ENCODE measurements around the gene LTA. TPM values are rescaled to one million over a fixed set of nuclear protein-coding genes. Genes with fewer than 3 reads are reported as not detected.
A peak's percentile ranks its signal among the peaks of the same experiment; 100 is the strongest.
"Not testable (repeated sequence)": the region's sequence is repeated elsewhere in the genome, so short reads cannot be mapped to it uniquely, and the experiment has no call there.

The LTA gene
- polyA plus RNA-seq, 6 donors from 2014 or later, result 6.6 to 26.0 (median 19.4) TPM

GRCh38 chr6:31590691-31591090 lies 18.6 kb downstream of the LTA start:
- H3K27me3 Mint-ChIP-seq, result not testable (repeated sequence)

GRCh38 chr6:31592396-31592771 lies 20.3 kb downstream of the LTA start:
- Mint-ChIP-seq H3K4me3 (peak overlapping the region; percentile 73 to 91 (median 84)), H3K36me3 (peaks cover 5 to 8% of the 10 kb centered on the region in 2 donors), H3K4me1 (peaks cover 45 to 92% (median 70%) of the 10 kb centered on the region in 3 donors), H3K9me3 (no peaks in the 10 kb centered on the region), H3K27me3 (no peaks in the 10 kb centered on the region), H3K27ac (peak overlapping the region; percentile 85 to 98 (median 95))
- no peak for DNase-seq
- peak in 1 of 2 donors; percentile 2 for ATAC-seq (ENCODE audit: low read depth in 2 of 2)

More at GRCh38 chr6:31590691-31591090, 18.6 kb downstream of the LTA start:
- Mint-ChIP-seq H3K27ac (peak overlapping the region in 2 of 6 donors; percentile 36 to 75), H3K4me3 (peak overlapping the region in 3 of 8 donors; percentile 36 to 65 (median 64)), H3K4me1 (peaks cover 55 to 95% (median 72%) of the 10 kb centered on the region in 3 donors)
- not testable (repeated sequence) for H3K9me3 Mint-ChIP-seq; H3K36me3 Mint-ChIP-seq; ATAC-seq (ENCODE audit: low read depth in 2 of 2); DNase-seq

- Mint-ChIP-seq H3K36me3 (no peaks in the 10 kb centered on the region), H3K4me1 (peaks cover 33 to 64% (median 51%) of the 10 kb centered on the region in 3 donors), H3K9me3 (no peaks in the 10 kb centered on the region), H3K27ac (peak overlapping the region in 5 of 6 donors; percentile 29 to 79 (median 54)), H3K27me3 (no peaks in the 10 kb centered on the region), H3K4me3 (peak overlapping the region; percentile 36 to 77 (median 60))
- peak; percentile 77 to 78 for ATAC-seq (ENCODE audit: low read depth in 2 of 2)
- DNase-seq, result peak; percentile 78
Observed at GRCh38 chr6:31597006-31597405, 24.9 kb downstream of the LTA start.

- ATAC-seq (ENCODE audit: low read depth in 2 of 2) (no peak), DNase-seq (no peak)
- H3K27me3 Mint-ChIP-seq, result peaks cover 0 to 5% (median 0%) of the 10 kb centered on the region in 3 donors
- H3K4me1 Mint-ChIP-seq, result peaks cover 0 to 6% (median 3%) of the 10 kb centered on the region in 3 donors
- no peaks in the 10 kb centered on the region for H3K9me3 Mint-ChIP-seq
- no peaks in the 10 kb centered on the region for H3K36me3 Mint-ChIP-seq
- H3K4me3 Mint-ChIP-seq, result no peak overlapping the region
- no peak overlapping the region for H3K27ac Mint-ChIP-seq
Observed at GRCh38 chr6:31607317-31607716, 35.2 kb downstream of the LTA start.

- H3K27me3 Mint-ChIP-seq, result no peaks in the 10 kb centered on the region
- no peaks in the 10 kb centered on the region for H3K9me3 Mint-ChIP-seq
- ATAC-seq (ENCODE audit: low read depth in 2 of 2) (no peak), DNase-seq (no peak)
- no peak overlapping the region for H3K4me3 Mint-ChIP-seq
- no peak overlapping the region for H3K27ac Mint-ChIP-seq
- H3K4me1 Mint-ChIP-seq, result peaks cover 10 to 13% (median 11%) of the 10 kb centered on the region in 3 donors
- H3K36me3 Mint-ChIP-seq, result no peaks in the 10 kb centered on the region
Observed at GRCh38 chr6:31609519-31610406, 37.7 kb downstream of the LTA start.

GRCh38 chr6:31610968-31611367 lies 38.9 kb downstream of the LTA start:
- no peak for ATAC-seq (ENCODE audit: low read depth in 2 of 2)
- H3K4me3 Mint-ChIP-seq, result no peak overlapping the region
- peak overlapping the region in 1 of 6 donors; percentile 56 for H3K27ac Mint-ChIP-seq
- H3K27me3 Mint-ChIP-seq, result no peaks in the 10 kb centered on the region
- peaks cover 22 to 25% (median 23%) of the 10 kb centered on the region in 3 donors for H3K4me1 Mint-ChIP-seq
- DNase-seq, result no peak
- H3K9me3 Mint-ChIP-seq, result no peaks in the 10 kb centered on the region
- no peaks in the 10 kb centered on the region for H3K36me3 Mint-ChIP-seq

GRCh38 chr6:31614075-31614619 lies 42.1 kb downstream of the LTA start:
- Mint-ChIP-seq H3K36me3 (no peaks in the 10 kb centered on the region), H3K9me3 (no peaks in the 10 kb centered on the region), H3K4me3 (peak overlapping the region in 4 of 8 donors; percentile 56 to 88 (median 80)), H3K27ac (peak overlapping the region in 5 of 6 donors; percentile 40 to 92 (median 58)), H3K27me3 (no peaks in the 10 kb centered on the region), H3K4me1 (peaks cover 29 to 34% (median 31%) of the 10 kb centered on the region in 3 donors)
- DNase-seq, result no peak
- ATAC-seq (ENCODE audit: low read depth in 2 of 2), result peak; percentile 72 to 73

GRCh38 chr6:31614684-31615578 lies 42.8 kb downstream of the LTA start, which contains the start of gene AIF1:
Gene AIF1, plus strand, starts transcription at chr6:31615234. Its CDS starts 96 bp downstream, at chr6:31615330.
- peak within 1 kb of the TSS; percentile 54 to 88 (median 68) for H3K4me3 Mint-ChIP-seq
- H3K9me3 Mint-ChIP-seq, result no peaks in the 10 kb centered on the region
- no peaks in the 10 kb centered on the region for H3K27me3 Mint-ChIP-seq
- DNase-seq, result no peak
- ATAC-seq (ENCODE audit: low read depth in 2 of 2), result peak; percentile 24 to 38
- H3K36me3 Mint-ChIP-seq, result no peaks in the 10 kb centered on the region
- H3K27ac Mint-ChIP-seq, result peak within 1 kb of the TSS; percentile 60 to 92 (median 86)
- H3K4me1 Mint-ChIP-seq, result peaks cover 29 to 41% (median 31%) of the 10 kb centered on the region in 3 donors

- H3K36me3 Mint-ChIP-seq, result no peaks in the 10 kb centered on the region
- peaks cover 29 to 44% (median 36%) of the 10 kb centered on the region in 3 donors for H3K4me1 Mint-ChIP-seq
- H3K27ac Mint-ChIP-seq, result peak overlapping the region; percentile 60 to 81 (median 72)
- ATAC-seq (ENCODE audit: low read depth in 2 of 2), result no peak
- peaks cover 0 to 1% (median 0%) of the 10 kb centered on the region in 7 donors for H3K9me3 Mint-ChIP-seq
- peak; percentile 38 for DNase-seq
- no peaks in the 10 kb centered on the region for H3K27me3 Mint-ChIP-seq
- H3K4me3 Mint-ChIP-seq, result peak overlapping the region in 6 of 8 donors; percentile 55 to 74 (median 56)
Observed at GRCh38 chr6:31615748-31616147, 43.7 kb downstream of the LTA start.

- Mint-ChIP-seq H3K9me3 (peaks cover 0 to 1% (median 0%) of the 10 kb centered on the region in 7 donors), H3K4me1 (peaks cover 39 to 55% (median 43%) of the 10 kb centered on the region in 3 donors), H3K27me3 (no peaks in the 10 kb centered on the region), H3K36me3 (no peaks in the 10 kb centered on the region), H3K4me3 (peak overlapping the region in 1 of 8 donors; percentile 63), H3K27ac (no peak overlapping the region)
- DNase-seq (no peak), ATAC-seq (ENCODE audit: low read depth in 2 of 2) (no peak)
Observed at GRCh38 chr6:31617010-31617409, 44.9 kb downstream of the LTA start.

- Mint-ChIP-seq H3K4me3 (peak overlapping the region; percentile 74 to 98 (median 92)), H3K9me3 (peaks cover 0 to 1% (median 0%) of the 10 kb centered on the region in 7 donors), H3K36me3 (no peaks in the 10 kb centered on the region), H3K27ac (peak overlapping the region; percentile 91 to 100 (median 97)), H3K27me3 (no peaks in the 10 kb centered on the region), H3K4me1 (peaks cover 35 to 52% (median 37%) of the 10 kb centered on the region in 3 donors)
- DNase-seq (peak; percentile 94), ATAC-seq (ENCODE audit: low read depth in 2 of 2) (peak; percentile 79 to 80)
Observed at GRCh38 chr6:31619805-31620585, 47.9 kb downstream of the LTA start.

Data from naive B cell (primary cell).